Putamen (tissue), 1 donor: ENCODE measurements around the gene WNT8B.

ENCODE experiments used
- DNase-seq: peaks from one replicate; pipeline ENCODE4 v3.0.0-alpha.2; 2016; ENCODE audit warnings: low spot score

Gene WNT8B

GRCh38 chr10:100462709-100463108 lies at the start of gene WNT8B:
Gene WNT8B, plus strand, starts transcription at chr10:100463009. Its CDS starts 160 bp downstream, at chr10:100463169.
- no peak for DNase-seq

- no peak for DNase-seq
Measured at GRCh38 chr10:100413173-100413572, 49.6 kb upstream of the WNT8B start.

GRCh38 chr10:100419911-100420449 lies 42.8 kb upstream of the WNT8B start:
- DNase-seq = no peak

- no peak for DNase-seq
Measured at GRCh38 chr10:100427374-100427773, 35.4 kb upstream of the WNT8B start.

GRCh38 chr10:100433253-100434240 lies 29.3 kb upstream of the WNT8B start:
- peak; percentile 91 for DNase-seq

- DNase-seq = no peak
Measured at GRCh38 chr10:100436255-100436654, 26.6 kb upstream of the WNT8B start.

GRCh38 chr10:100438674-100439315 lies 24.0 kb upstream of the WNT8B start:
- no peak for DNase-seq

GRCh38 chr10:100442548-100442947 lies 20.3 kb upstream of the WNT8B start:
- DNase-seq = no peak

GRCh38 chr10:100446130-100446761 lies 16.6 kb upstream of the WNT8B start:
- no peak for DNase-seq

GRCh38 chr10:100447663-100448062 lies 15.1 kb upstream of the WNT8B start:
- DNase-seq = no peak

- DNase-seq = no peak
Measured at GRCh38 chr10:100448951-100449350, 13.9 kb upstream of the WNT8B start.

- no peak for DNase-seq
Measured at GRCh38 chr10:100468322-100468721, 5.5 kb downstream of the WNT8B start.

- no peak for DNase-seq
Measured at GRCh38 chr10:100468978-100469377, 6.2 kb downstream of the WNT8B start.

- no peak for DNase-seq
Measured at GRCh38 chr10:100469756-100470155, 6.9 kb downstream of the WNT8B start.

GRCh38 chr10:100470367-100470766 lies 7.6 kb downstream of the WNT8B start:
- DNase-seq = no peak

- no peak for DNase-seq
Measured at GRCh38 chr10:100477970-100478369, 15.2 kb downstream of the WNT8B start.

- DNase-seq = no peak
Measured at GRCh38 chr10:100479037-100479436, 16.2 kb downstream of the WNT8B start.

- DNase-seq = no peak
Measured at GRCh38 chr10:100480002-100480401, 17.2 kb downstream of the WNT8B start.

GRCh38 chr10:100481462-100482081 lies 18.8 kb downstream of the WNT8B start:
- DNase-seq = peak; percentile 84

GRCh38 chr10:100482181-100482833 lies 19.5 kb downstream of the WNT8B start:
- peak; percentile 69 for DNase-seq

- DNase-seq = no peak
Measured at GRCh38 chr10:100482834-100483185, 20.0 kb downstream of the WNT8B start.
